WERI-Rb-1 (cell line): ENCODE results near the gene IFIT3.

Experiments
- DNase-seq: peaks from one replicate; pipeline ENCODE4 v3.0.0-alpha.2; 2020
- H3K27ac ChIP-seq: fragments of 250-450 bp; sonication (Bioruptor Pico); 2 replicates; pipeline ENCODE4 v1.5.1; 2020; ENCODE audit warnings: mild to moderate bottlenecking, moderate library complexity
- H3K27me3 ChIP-seq: fragments of 250-450 bp; sonication (Bioruptor Pico); 2 replicates; pipeline ENCODE4 v1.5.1; 2021; ENCODE audit warnings: mild to moderate bottlenecking, low read depth, moderate library complexity; ENCODE audit not compliant: insufficient read depth, severe bottlenecking
- H3K36me3 ChIP-seq: fragments of 250-450 bp; sonication (Bioruptor Pico); 2 replicates; pipeline ENCODE4 v1.5.1; 2020; ENCODE audit warnings: mild to moderate bottlenecking, moderate library complexity
- H3K4me3 ChIP-seq: 2 replicates; pipeline ENCODE4 v1.5.1; 2011; ENCODE audit warnings: low read depth, mild to moderate bottlenecking, control low read depth, low read length
- H3K9me3 ChIP-seq: fragments of 250-450 bp; sonication (Bioruptor Pico); 2 replicates; pipeline ENCODE4 v1.5.1; 2021; ENCODE audit warnings: mild to moderate bottlenecking, moderate library complexity; ENCODE audit not compliant: severe bottlenecking
- TF ChIP-seq, protein P1 (sequence below): IDR thresholded peaks from 2 replicates; pipeline ENCODE4 v1.5.1; 2011; ENCODE audit warnings: low read depth, mild to moderate bottlenecking, control low read depth, inconsistent platforms, low read length

IFIT3 gene

DNA sequence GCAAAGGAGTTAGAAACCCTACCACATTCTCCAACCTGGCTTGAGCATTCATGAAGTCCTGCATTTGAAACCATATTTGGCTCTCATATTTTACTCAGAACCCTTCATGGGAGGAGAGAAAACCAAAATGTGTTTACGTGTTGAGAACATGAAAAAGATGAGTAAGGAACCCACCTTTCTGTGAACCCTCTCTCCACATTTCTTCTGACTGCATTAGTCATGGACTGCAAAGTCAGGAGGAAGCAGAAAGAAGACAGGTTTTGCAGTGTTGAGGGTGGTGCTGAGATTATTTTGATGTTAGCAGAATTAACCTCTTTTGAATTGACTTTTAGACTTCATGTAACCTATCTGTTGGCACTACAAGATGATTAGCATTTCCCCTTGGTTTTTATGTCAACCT lies 55.0 kb downstream of the IFIT3 start:
- Histone ChIP-seq H3K36me3 (no peaks in the 10 kb centered on the region), H3K27ac (no peak overlapping the region), H3K27me3 (no peaks in the 10 kb centered on the region), H3K4me3 (no peak overlapping the region), H3K9me3 (no peaks in the 10 kb centered on the region)
- DNase-seq, result no peak
- TF ChIP-seq, protein P1, sequence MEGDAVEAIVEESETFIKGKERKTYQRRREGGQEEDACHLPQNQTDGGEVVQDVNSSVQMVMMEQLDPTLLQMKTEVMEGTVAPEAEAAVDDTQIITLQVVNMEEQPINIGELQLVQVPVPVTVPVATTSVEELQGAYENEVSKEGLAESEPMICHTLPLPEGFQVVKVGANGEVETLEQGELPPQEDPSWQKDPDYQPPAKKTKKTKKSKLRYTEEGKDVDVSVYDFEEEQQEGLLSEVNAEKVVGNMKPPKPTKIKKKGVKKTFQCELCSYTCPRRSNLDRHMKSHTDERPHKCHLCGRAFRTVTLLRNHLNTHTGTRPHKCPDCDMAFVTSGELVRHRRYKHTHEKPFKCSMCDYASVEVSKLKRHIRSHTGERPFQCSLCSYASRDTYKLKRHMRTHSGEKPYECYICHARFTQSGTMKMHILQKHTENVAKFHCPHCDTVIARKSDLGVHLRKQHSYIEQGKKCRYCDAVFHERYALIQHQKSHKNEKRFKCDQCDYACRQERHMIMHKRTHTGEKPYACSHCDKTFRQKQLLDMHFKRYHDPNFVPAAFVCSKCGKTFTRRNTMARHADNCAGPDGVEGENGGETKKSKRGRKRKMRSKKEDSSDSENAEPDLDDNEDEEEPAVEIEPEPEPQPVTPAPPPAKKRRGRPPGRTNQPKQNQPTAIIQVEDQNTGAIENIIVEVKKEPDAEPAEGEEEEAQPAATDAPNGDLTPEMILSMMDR, result no peak

DNA sequence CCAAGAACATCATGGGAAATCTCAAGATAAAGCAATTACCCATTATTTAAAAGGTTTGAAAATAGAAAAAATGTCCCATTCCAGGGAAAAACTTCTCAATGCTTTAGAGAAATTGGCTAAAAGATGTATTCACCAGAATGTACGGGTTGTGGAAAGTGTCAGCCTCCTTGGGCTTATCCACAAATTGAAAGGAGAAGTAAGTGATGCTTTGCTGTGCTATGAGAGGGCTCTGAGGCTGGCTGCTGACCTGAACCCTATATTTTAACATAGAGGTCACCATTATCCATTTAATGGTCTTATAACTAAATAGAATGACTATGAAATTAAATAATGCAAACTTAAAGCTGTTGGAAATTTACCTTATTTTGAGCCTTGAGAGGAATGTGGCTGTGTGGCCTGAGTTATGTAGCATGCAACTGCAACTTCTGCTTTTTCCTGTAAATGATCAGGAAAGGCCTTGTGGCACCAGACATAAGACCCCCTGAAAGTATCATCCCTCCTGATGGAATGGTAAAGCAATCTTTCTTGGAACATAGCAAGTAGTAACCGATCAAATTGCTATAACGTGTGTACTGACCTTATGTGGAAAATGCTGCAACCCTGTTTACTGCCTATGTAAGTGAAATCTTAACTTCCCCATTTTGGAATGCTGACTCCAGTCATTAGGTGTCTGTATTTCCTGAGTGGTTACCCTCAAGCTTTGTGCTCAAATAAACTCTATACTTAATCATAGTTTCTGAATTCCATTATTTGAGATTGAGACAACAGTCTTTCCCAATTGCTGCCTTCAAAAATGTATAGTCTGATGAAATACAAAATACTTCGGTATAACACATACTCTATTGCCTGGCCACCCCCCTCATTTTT lies 56.9 kb downstream of the IFIT3 start:
- no peaks in the 10 kb centered on the region for H3K27me3 ChIP-seq
- TF ChIP-seq, protein P1, result no peak
- no peak overlapping the region for H3K4me3 ChIP-seq
- H3K27ac ChIP-seq, result no peak overlapping the region
- no peaks in the 10 kb centered on the region for H3K36me3 ChIP-seq
- no peak for DNase-seq
- H3K9me3 ChIP-seq, result no peaks in the 10 kb centered on the region

DNA sequence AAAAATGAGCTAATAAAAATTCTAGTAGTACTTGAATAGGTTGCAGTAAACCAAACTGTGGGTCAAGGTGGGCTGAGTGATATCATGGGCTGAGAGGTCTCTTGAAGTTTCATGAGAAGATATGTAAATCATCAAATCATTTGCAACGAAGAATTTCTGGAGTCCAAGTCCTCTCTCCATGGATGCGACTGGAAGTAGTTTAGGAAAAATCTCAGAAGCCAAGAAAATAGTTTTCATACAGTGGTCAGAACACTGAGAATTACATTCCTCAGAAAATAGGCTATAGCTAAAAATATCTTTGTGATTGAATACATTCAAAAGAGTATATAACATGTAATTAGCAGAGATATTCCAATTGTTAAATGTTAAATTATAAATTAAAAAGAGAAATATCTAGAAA lies 61.0 kb downstream of the IFIT3 start:
- Histone ChIP-seq H3K36me3 (no peaks in the 10 kb centered on the region), H3K27ac (no peak overlapping the region), H3K27me3 (no peaks in the 10 kb centered on the region), H3K4me3 (no peak overlapping the region), H3K9me3 (no peaks in the 10 kb centered on the region)
- no peak for DNase-seq
- TF ChIP-seq, protein P1, result no peak

DNA sequence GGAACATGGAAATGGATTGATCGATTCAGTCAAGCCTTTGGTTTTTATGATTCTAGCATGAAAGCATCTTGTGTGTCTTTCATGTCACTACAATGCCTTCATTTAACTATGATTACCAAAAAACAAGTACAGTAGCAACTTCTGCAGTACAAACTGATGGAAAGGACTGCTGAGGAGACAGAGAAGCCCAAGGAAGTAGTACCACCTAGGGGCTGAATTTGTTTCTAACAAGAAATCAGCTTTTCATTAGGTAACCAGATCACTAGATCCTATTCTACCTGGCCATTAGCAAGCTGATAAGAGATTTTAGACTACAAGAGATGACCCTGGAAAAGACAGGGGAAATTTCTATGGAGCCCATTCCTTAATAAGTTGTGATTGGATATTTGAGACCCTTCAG lies 61.5 kb downstream of the IFIT3 start:
- TF ChIP-seq, protein P1, result peak; percentile 37; the same call in 1 of the 2 replicates
- DNase-seq, result no peak
- H3K27me3 ChIP-seq, result no peaks in the 10 kb centered on the region
- no peaks in the 10 kb centered on the region for H3K9me3 ChIP-seq
- H3K4me3 ChIP-seq, result no peak overlapping the region
- H3K27ac ChIP-seq, result no peak overlapping the region
- H3K36me3 ChIP-seq, result no peaks in the 10 kb centered on the region
